ENCODE data around the gene NSMF.

The NSMF gene

DNA sequence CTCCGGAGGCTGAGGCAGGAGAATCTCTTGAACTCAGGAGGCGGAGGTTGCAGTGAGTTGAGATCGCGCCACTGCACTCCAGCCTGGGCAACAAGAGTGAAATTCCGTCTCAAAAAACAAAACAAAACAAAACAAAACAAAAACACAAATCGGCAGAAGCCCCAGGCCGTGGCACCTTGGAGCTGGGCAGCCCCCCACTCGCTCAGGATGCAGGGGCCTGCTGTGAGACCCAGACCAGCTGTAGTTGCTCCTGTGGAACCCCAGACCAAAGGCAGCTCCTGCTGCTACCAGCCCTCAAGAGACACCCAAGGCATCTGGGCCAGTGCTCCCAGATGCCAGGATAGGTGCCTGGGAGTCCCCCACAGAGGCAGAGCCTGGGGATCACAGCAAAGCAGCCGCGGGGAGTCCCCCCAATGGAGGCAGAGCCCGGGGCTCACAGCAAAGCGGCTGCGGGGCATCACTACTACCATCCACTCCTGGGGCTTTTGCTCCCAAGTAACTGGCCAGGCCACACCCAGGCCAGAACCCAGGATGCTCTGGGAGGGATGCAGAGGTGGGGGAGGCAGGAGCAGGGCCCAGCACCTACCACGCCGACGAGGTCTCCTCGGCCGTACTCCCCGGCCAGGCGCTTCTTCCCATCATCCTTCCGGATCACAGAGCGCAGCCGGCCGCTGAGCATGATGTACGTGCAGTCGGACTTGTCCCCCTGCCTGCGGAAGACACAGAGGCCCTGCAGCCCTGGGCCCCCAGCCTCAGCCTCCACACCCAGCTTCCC, 37.7 kb upstream of the NSMF start:
- ChIA-PET CTCF (interaction anchor here (1.2 kb wide), 1 partner anchor 9 kb away, joined by 3 read pairs; no protein-coding TSS in a partner anchor), POLR2A (no interaction called here)
- Histone ChIP-seq H3K9me3 (ENCODE audit: control extremely low read depth in 1 of 5, control insufficient read depth in 4 of 5, insufficient read depth in 2 of 5, low read depth in 1 of 5, low read length in 4 of 5) (peaks cover 0 to 4% (median 2%) of the 10 kb centered on the region in 5 experiments), H3K36me3 (ENCODE audit: control insufficient read depth in 4 of 4, insufficient read depth in 4 of 4, low read length in 3 of 4) (no peaks in the 10 kb centered on the region), H3K27me3 (replicated peaks in 2 of 5; ENCODE audit: control insufficient read depth in 4 of 5, insufficient read depth in 5 of 5, low read length in 4 of 5) (no peaks in the 10 kb centered on the region), H3K4me1 (ENCODE audit: control extremely low read depth in 1 of 4, control insufficient read depth in 4 of 4, insufficient read depth in 4 of 4, low read length in 3 of 4) (peaks cover 0 to 12% (median 2%) of the 10 kb centered on the region in 4 experiments), H3K27ac (ENCODE audit: insufficient read depth in 1 of 2, low read depth in 1 of 2, low read length in 2 of 2, poor library complexity in 1 of 2, severe bottlenecking in 2 of 2) (no peak overlapping the region), H3K4me3 (ENCODE audit: control insufficient read depth in 1 of 7, extremely low read depth in 1 of 7, insufficient read depth in 4 of 7, low read depth in 2 of 7, low read length in 6 of 7) (no peak overlapping the region)
- WGBS (ENCODE audit: insufficient coverage): 98% methylated on average over 22 of the region's 27 CpGs
- DNase-seq: no peak

DNA sequence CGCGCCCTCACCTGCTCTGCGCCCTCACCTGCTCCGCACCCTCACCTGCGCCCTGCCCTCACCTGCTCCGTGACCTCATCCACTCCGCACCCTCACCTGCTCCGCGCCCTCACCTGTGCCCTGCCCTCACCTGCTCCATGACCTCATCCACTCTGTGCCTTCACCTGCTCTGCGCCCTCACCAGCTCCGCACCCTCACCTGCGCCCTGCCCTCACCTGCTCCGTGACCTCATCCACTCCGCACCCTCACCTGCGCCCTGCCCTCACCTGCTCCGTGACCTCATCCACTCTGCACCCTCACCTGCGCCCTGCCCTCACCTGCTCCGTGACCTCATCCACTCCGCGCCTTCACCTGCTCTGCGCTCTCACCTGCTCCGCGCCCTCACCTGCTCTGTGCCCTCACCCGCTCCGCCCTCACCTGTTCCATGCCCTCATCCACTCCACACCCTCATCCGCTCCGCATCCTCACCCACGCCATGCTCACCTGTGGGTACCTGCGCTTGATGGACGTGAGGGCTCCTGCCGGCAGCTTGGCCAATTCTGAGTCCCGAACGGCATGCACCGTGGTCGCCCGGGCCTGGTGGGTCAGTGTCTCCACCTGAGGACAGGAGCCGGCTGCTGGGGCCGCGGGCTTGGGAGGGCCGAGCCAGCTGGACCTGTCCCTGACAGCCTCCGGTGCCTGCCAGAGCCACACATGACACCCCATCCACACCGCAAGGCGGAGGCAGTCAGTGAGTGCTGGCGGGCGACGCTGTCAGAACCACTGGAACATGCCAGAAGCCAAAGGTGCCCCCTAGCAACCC, 35.6 kb upstream of the NSMF start:
- DNase-seq: no peak
- no peak overlapping the region for H3K27ac ChIP-seq (ENCODE audit: insufficient read depth in 1 of 2, low read depth in 1 of 2, low read length in 2 of 2, poor library complexity in 1 of 2, severe bottlenecking in 2 of 2)
- 96% methylated on average over 46 of the region's 46 CpGs for WGBS (ENCODE audit: insufficient coverage)
- H3K4me1 ChIP-seq (ENCODE audit: control extremely low read depth in 1 of 4, control insufficient read depth in 4 of 4, insufficient read depth in 4 of 4, low read length in 3 of 4): peaks cover 0 to 12% (median 2%) of the 10 kb centered on the region in 4 experiments
- ChIA-PET POLR2A (no interaction called here), CTCF (no interaction called here)
- no peaks in the 10 kb centered on the region for H3K36me3 ChIP-seq (ENCODE audit: control insufficient read depth in 4 of 4, insufficient read depth in 4 of 4, low read length in 3 of 4)
- H3K9me3 ChIP-seq (ENCODE audit: control extremely low read depth in 1 of 5, control insufficient read depth in 4 of 5, insufficient read depth in 2 of 5, low read depth in 1 of 5, low read length in 4 of 5): peaks cover 0 to 4% (median 2%) of the 10 kb centered on the region in 5 experiments
- H3K27me3 ChIP-seq (replicated peaks in 2 of 5; ENCODE audit: control insufficient read depth in 4 of 5, insufficient read depth in 5 of 5, low read length in 4 of 5): no peaks in the 10 kb centered on the region
- H3K4me3 ChIP-seq (ENCODE audit: control insufficient read depth in 1 of 7, extremely low read depth in 1 of 7, insufficient read depth in 4 of 7, low read depth in 2 of 7, low read length in 6 of 7): no peak overlapping the region

GRCh38 chr9:137494104-137494544, 35.0 kb upstream of the NSMF start:
- no peak overlapping the region for H3K4me3 ChIP-seq (ENCODE audit: control insufficient read depth in 1 of 7, extremely low read depth in 1 of 7, insufficient read depth in 4 of 7, low read depth in 2 of 7, low read length in 6 of 7)
- no peaks in the 10 kb centered on the region for H3K27me3 ChIP-seq (replicated peaks in 2 of 5; ENCODE audit: control insufficient read depth in 4 of 5, insufficient read depth in 5 of 5, low read length in 4 of 5)
- CTCF ChIA-PET: no interaction called here
- 76% methylated on average over 12 of the region's 13 CpGs for WGBS (ENCODE audit: insufficient coverage)
- peaks cover 0 to 4% (median 2%) of the 10 kb centered on the region in 5 experiments for H3K9me3 ChIP-seq (ENCODE audit: control extremely low read depth in 1 of 5, control insufficient read depth in 4 of 5, insufficient read depth in 2 of 5, low read depth in 1 of 5, low read length in 4 of 5)
- POLR2A ChIA-PET: no interaction called here
- H3K4me1 ChIP-seq (ENCODE audit: control extremely low read depth in 1 of 4, control insufficient read depth in 4 of 4, insufficient read depth in 4 of 4, low read length in 3 of 4): peaks cover 0 to 12% (median 2%) of the 10 kb centered on the region in 4 experiments
- H3K36me3 ChIP-seq (ENCODE audit: control insufficient read depth in 4 of 4, insufficient read depth in 4 of 4, low read length in 3 of 4): no peaks in the 10 kb centered on the region
- H3K27ac ChIP-seq (ENCODE audit: insufficient read depth in 1 of 2, low read depth in 1 of 2, low read length in 2 of 2, poor library complexity in 1 of 2, severe bottlenecking in 2 of 2): no peak overlapping the region
- no peak for DNase-seq

DNA sequence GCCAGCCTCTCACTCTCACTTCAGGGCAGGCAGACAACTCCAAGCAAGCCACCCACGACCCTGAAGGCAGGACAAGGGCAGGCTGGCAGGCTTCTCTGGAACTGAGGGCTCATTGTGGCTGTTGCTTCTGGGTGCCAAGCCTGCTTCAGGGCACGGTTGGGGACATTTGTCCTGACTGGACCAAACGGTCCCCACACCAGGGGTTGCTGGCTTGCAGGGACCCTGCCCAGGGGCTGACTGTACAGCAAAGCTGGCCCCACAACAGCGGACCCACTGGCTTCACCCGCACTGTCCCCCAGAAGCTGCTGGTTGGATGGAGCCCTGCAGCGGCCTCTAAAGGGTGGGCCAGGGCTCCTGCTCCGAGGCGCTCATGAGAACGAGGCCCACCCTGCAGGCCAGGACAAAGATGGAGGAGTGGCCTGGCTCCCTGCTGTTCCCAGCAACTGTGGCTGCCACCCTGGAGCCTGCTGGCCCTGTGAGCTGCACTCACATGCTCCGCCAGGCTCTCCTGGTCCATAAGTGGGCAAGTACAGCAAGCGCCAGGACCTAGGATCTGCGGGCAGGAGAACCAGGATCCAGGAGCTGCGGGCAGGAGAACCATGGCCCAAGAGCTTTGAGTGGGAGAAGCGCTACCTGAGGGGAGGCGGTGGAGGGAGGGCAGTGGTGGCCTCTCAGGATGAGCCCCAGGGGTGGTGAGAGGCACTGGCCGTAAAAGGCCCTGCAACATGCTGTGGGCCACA, 34.4 kb upstream of the NSMF start:
- Histone ChIP-seq H3K36me3 (ENCODE audit: control insufficient read depth in 4 of 4, insufficient read depth in 4 of 4, low read length in 3 of 4) (no peaks in the 10 kb centered on the region), H3K4me1 (ENCODE audit: control extremely low read depth in 1 of 4, control insufficient read depth in 4 of 4, insufficient read depth in 4 of 4, low read length in 3 of 4) (peaks cover 0 to 12% (median 3%) of the 10 kb centered on the region in 4 experiments), H3K9me3 (ENCODE audit: control extremely low read depth in 1 of 5, control insufficient read depth in 4 of 5, insufficient read depth in 2 of 5, low read depth in 1 of 5, low read length in 4 of 5) (peaks cover 0 to 4% (median 2%) of the 10 kb centered on the region in 5 experiments), H3K4me3 (ENCODE audit: control insufficient read depth in 1 of 7, extremely low read depth in 1 of 7, insufficient read depth in 4 of 7, low read depth in 2 of 7, low read length in 6 of 7) (no peak overlapping the region), H3K27ac (ENCODE audit: insufficient read depth in 1 of 2, low read depth in 1 of 2, low read length in 2 of 2, poor library complexity in 1 of 2, severe bottlenecking in 2 of 2) (no peak overlapping the region), H3K27me3 (replicated peaks in 2 of 5; ENCODE audit: control insufficient read depth in 4 of 5, insufficient read depth in 5 of 5, low read length in 4 of 5) (no peaks in the 10 kb centered on the region)
- ChIA-PET POLR2A (no interaction called here), CTCF (no interaction called here)
- WGBS (ENCODE audit: insufficient coverage): 99% methylated on average over 16 of the region's 16 CpGs
- no peak for DNase-seq

GRCh38 chr9:137492464-137493363, 33.6 kb upstream of the NSMF start:
- H3K9me3 ChIP-seq (ENCODE audit: control extremely low read depth in 1 of 5, control insufficient read depth in 4 of 5, insufficient read depth in 2 of 5, low read depth in 1 of 5, low read length in 4 of 5): peaks cover 0 to 4% (median 2%) of the 10 kb centered on the region in 5 experiments
- no peaks in the 10 kb centered on the region for H3K36me3 ChIP-seq (ENCODE audit: control insufficient read depth in 4 of 4, insufficient read depth in 4 of 4, low read length in 3 of 4)
- DNase-seq: peak; percentile 31 to 51 (median 37)
- CTCF ChIA-PET: no interaction called here
- H3K27me3 ChIP-seq (replicated peaks in 2 of 5; ENCODE audit: control insufficient read depth in 4 of 5, insufficient read depth in 5 of 5, low read length in 4 of 5): no peaks in the 10 kb centered on the region
- H3K4me1 ChIP-seq (ENCODE audit: control extremely low read depth in 1 of 4, control insufficient read depth in 4 of 4, insufficient read depth in 4 of 4, low read length in 3 of 4): peaks cover 0 to 12% (median 3%) of the 10 kb centered on the region in 4 experiments
- WGBS (ENCODE audit: insufficient coverage): 98% methylated on average over 10 of the region's 20 CpGs
- H3K27ac ChIP-seq (ENCODE audit: insufficient read depth in 1 of 2, low read depth in 1 of 2, low read length in 2 of 2, poor library complexity in 1 of 2, severe bottlenecking in 2 of 2): no peak overlapping the region
- POLR2A ChIA-PET: no interaction called here
- no peak overlapping the region for H3K4me3 ChIP-seq (ENCODE audit: control insufficient read depth in 1 of 7, extremely low read depth in 1 of 7, insufficient read depth in 4 of 7, low read depth in 2 of 7, low read length in 6 of 7)

DNA sequence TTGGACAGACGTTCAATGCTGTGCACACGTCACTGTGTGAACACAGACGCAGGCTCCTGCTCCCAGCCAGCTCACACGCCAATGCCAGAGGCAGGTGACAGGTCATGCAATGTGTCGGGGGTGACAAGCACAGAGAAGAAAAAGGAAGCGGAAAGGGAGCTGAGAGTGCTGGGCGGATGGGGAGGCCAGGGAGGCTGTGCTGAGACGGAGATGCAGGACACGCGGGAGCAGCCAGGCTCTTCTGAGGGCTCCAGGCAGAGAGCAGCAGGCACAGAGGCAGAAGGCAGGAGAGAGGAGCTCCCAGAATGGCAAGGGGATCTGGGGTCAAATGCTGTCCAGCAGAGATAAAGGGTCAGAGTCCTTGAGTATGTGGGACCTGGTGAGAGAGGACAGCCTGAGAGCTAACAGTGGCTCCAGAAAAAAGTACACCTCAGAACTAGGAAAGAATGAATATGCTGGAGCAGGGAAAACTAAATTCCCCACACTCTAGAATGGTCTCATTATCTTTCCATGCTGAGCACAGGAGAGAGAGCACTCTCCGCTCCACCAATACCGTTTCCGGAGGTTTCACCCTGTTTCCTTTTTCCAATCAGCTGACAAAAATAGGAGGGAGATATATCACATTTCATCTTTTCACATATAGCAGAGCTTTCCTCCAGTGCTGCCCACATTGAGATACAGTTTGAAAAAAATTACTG, 32.8 kb upstream of the NSMF start:
- 100% methylated on average over 10 of the region's 13 CpGs for WGBS (ENCODE audit: insufficient coverage)
- H3K4me1 ChIP-seq (ENCODE audit: control extremely low read depth in 1 of 4, control insufficient read depth in 4 of 4, insufficient read depth in 4 of 4, low read length in 3 of 4): peaks cover 0 to 12% (median 3%) of the 10 kb centered on the region in 4 experiments
- H3K9me3 ChIP-seq (ENCODE audit: control extremely low read depth in 1 of 5, control insufficient read depth in 4 of 5, insufficient read depth in 2 of 5, low read depth in 1 of 5, low read length in 4 of 5): peaks cover 0 to 4% (median 2%) of the 10 kb centered on the region in 5 experiments
- CTCF ChIA-PET: no interaction called here
- H3K27ac ChIP-seq (ENCODE audit: insufficient read depth in 1 of 2, low read depth in 1 of 2, low read length in 2 of 2, poor library complexity in 1 of 2, severe bottlenecking in 2 of 2): peak overlapping the region in 1 of 2 experiments; percentile 41
- DNase-seq: no peak
- no peaks in the 10 kb centered on the region for H3K27me3 ChIP-seq (replicated peaks in 2 of 5; ENCODE audit: control insufficient read depth in 4 of 5, insufficient read depth in 5 of 5, low read length in 4 of 5)
- H3K4me3 ChIP-seq (ENCODE audit: control insufficient read depth in 1 of 7, extremely low read depth in 1 of 7, insufficient read depth in 4 of 7, low read depth in 2 of 7, low read length in 6 of 7): no peak overlapping the region
- no peaks in the 10 kb centered on the region for H3K36me3 ChIP-seq (ENCODE audit: control insufficient read depth in 4 of 4, insufficient read depth in 4 of 4, low read length in 3 of 4)
- POLR2A ChIA-PET: no interaction called here

All from common myeloid progenitor, CD34-positive (primary cell).